ENCODE measurements around the gene KMO. TPM values are rescaled to one million over a fixed set of nuclear protein-coding genes. Genes with fewer than 3 reads are reported as not detected.
A peak's percentile ranks its signal among the peaks of the same experiment; 100 is the strongest.

KMO gene
- total RNA-seq, 1 donor from 2014 or later, result 23.0 TPM

GRCh38 chr1:241627453-241628259 is 95.5 kb downstream of the KMO start:
- Histone ChIP-seq H3K36me3 (no peaks in the 10 kb centered on the region), H3K27ac (no peak overlapping the region), H3K4me1 (no peaks in the 10 kb centered on the region), H3K27me3 (ENCODE audit: low read depth) (no peaks in the 10 kb centered on the region), H3K4me3 (no peak overlapping the region), H3K9me3 (no peaks in the 10 kb centered on the region)
- DNase-seq (no peak), ATAC-seq (peak; percentile 47 to 69)
- TF ChIP-seq CTCF (IDR thresholded peaks at IDR 0.05), result peak; percentile 50
- intact Hi-C loops (cut with DNase I), result no loop called here

DNA sequence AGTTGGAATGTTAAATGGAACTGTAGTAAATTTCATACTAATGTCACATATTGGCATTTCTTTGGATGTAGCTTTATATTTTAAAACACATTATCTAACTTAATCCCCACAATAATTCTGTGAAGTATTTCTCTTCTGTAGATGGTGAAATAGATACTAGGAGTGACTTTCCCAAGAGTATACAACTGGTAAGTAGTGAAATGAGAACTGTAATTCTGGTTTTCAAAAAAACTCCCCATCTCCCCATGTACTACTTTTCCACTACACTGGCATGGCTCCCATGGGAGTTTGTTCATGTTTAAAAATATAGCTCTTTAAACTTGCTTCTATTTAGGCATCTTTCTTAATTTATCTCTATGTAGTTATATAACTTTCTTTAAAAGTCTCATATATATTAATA is 97.8 kb downstream of the KMO start:
- ATAC-seq, result no peak
- TF ChIP-seq CTCF (IDR thresholded peaks at IDR 0.05), result no peak

GRCh38 chr1:241630476-241630875 is 98.3 kb downstream of the KMO start:
- Histone ChIP-seq H3K27ac (no peak overlapping the region), H3K4me3 (no peak overlapping the region), H3K36me3 (peaks cover 6% of the 10 kb centered on the region), H3K27me3 (ENCODE audit: low read depth) (no peaks in the 10 kb centered on the region), H3K4me1 (no peaks in the 10 kb centered on the region), H3K9me3 (no peaks in the 10 kb centered on the region)
- intact Hi-C loops (cut with DNase I), result no loop called here
- ATAC-seq (no peak), DNase-seq (no peak)
- no peak for TF ChIP-seq CTCF (IDR thresholded peaks at IDR 0.05)

More for the DNA sequence above, 97.8 kb downstream of the KMO start:
- H3K27me3 ChIP-seq (ENCODE audit: low read depth), result no peaks in the 10 kb centered on the region
- peaks cover 2% of the 10 kb centered on the region for H3K36me3 ChIP-seq
- H3K27ac ChIP-seq, result no peak overlapping the region
- no peak overlapping the region for H3K4me3 ChIP-seq
- intact Hi-C loops (cut with DNase I), result no loop called here
- no peaks in the 10 kb centered on the region for H3K9me3 ChIP-seq
- DNase-seq, result no peak
- H3K4me1 ChIP-seq, result no peaks in the 10 kb centered on the region

- TF ChIP-seq CTCF (IDR thresholded peaks at IDR 0.05), result no peak
- Histone ChIP-seq H3K4me3 (no peak overlapping the region), H3K9me3 (no peaks in the 10 kb centered on the region), H3K36me3 (peaks cover 6% of the 10 kb centered on the region), H3K27ac (no peak overlapping the region), H3K4me1 (no peaks in the 10 kb centered on the region), H3K27me3 (ENCODE audit: low read depth) (no peaks in the 10 kb centered on the region)
- ATAC-seq, result no peak
- intact Hi-C loops (cut with DNase I), result no loop called here
- DNase-seq, result no peak
Observed at GRCh38 chr1:241630899-241631298, 98.7 kb downstream of the KMO start.

DNA sequence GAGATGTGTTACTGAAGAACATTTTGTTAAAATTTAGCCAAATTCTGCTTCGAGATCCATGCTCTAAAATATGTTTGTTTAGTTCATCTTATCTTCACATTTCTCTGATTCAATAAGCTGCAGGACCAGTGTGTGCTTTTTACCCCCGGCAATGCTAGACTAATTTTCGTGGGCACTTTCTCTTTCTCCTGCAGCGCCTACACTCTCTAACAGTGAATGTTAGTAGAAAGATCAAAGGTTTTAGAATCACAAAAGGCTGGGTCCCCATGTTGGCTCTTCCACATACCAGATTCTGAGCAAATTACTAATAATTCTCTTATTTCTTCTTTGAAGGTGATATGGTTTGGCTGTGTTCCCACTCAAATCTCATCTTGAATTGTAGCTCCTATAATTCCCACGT is 99.5 kb downstream of the KMO start:
- intact Hi-C loops (cut with DNase I), result no loop called here
- no peak for TF ChIP-seq CTCF (IDR thresholded peaks at IDR 0.05)
- Histone ChIP-seq H3K4me3 (no peak overlapping the region), H3K27ac (no peak overlapping the region), H3K4me1 (no peaks in the 10 kb centered on the region), H3K36me3 (peaks cover 6% of the 10 kb centered on the region), H3K9me3 (no peaks in the 10 kb centered on the region), H3K27me3 (ENCODE audit: low read depth) (no peaks in the 10 kb centered on the region)
- ATAC-seq, result no peak
- no peak for DNase-seq

Measured in lower lobe of right lung (tissue), 2 donors.